OCI-M1 (cell line): ENCODE data around the gene RALY.
A peak's percentile ranks its signal among the peaks of the same experiment; 100 is the strongest.
"Not testable (repeated sequence)": the region's sequence is repeated elsewhere in the genome, so short reads cannot be mapped to it uniquely, and the experiment has no call there.

ENCODE experiments used
- DNase-seq: peaks from one replicate; lab custom pipeline; 2025; lab: John Stamatoyannopoulos, UW

RALY gene

GRCh38 chr20:34015401-34016335, 22.0 kb downstream of the RALY start:
- DNase-seq = no peak

DNA sequence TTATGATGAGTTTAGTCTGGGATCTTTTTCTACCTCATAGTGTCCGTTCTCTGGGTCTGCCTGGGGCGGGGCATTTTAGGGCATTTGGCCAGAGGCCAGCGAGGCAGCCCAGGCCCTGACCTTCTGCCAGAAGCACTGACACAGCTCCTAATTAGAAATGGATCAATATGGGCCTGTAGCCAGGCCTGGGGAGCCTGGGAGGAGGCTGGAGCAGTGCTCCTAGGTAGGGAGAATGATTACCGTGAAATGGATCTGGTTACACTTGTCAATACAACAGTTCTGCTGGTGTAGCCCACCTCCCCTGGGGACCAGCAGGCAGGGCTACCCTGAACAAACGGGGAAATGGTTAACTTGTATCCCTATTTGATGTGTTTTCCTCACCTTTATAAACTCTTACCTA, 23.0 kb downstream of the RALY start:
- DNase-seq = no peak

DNA sequence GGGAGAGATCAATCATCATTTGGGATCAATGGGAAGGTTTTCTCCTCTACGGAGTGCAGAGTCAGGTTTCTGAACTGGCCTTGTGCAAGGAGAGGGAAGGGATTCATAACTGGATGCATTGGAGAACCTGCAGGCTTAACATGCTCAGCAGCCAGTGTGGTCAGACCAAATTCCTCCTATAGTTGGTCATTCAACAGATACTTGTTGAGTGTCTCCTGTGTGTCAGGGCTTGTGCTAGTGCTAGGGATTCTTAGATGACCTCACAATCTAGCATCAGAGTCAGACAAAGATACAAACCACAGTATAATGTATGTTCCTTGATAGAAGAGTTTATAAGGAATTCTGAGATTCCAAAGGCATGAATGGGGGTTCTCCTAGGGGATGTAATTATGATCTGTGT, 23.9 kb downstream of the RALY start:
- no peak for DNase-seq

DNA sequence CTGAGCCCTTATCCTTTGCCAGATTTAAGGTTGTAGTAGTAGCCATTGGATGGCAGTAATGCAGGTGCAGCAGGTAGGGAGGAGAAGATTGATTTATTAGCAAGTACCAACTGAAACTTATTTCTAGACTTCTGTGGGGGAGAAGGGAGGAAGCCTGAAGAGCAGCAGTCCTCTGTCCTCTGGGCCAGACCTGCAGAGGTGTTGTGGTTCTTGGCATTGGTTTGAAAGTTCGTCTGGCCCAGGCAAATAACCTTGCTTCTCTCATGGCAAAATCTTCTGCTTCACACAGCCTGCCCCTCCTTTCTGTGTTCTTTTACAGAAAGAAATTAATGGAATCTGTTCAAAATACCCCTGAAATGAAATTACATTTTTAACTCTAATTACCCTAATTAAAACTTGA, 24.5 kb downstream of the RALY start:
- no peak for DNase-seq

- peak; percentile 62 for DNase-seq
Observed at GRCh38 chr20:34022151-34022838, 28.6 kb downstream of the RALY start.

DNA sequence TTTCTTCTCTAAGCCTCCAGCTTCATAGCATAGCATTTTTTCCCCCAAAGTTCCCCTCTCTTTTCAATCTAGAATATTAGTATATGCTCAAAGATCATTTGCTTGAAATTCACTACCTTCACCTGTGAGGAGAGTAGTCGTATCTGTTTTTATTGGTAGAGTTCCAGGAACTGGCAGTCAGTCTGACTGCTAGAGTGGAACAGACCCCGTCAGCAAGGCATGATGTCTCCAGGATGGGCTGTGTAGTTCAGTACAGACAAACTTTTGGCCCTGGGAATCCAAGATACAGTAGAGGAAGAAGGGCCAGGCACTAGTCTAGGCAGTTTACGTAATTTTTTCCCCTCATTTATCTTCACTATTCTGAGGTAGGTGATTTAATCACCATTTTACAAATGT, 29.1 kb downstream of the RALY start:
- DNase-seq = no peak

- DNase-seq = no peak
Observed at GRCh38 chr20:34023937-34024722, 30.4 kb downstream of the RALY start.

- DNase-seq = no peak
Observed at GRCh38 chr20:34024723-34025351, 31.1 kb downstream of the RALY start.

GRCh38 chr20:34028013-34028412, 34.3 kb downstream of the RALY start:
- not testable (repeated sequence) for DNase-seq

- DNase-seq = no peak
Observed at GRCh38 chr20:34029415-34029814, 35.7 kb downstream of the RALY start.

DNA sequence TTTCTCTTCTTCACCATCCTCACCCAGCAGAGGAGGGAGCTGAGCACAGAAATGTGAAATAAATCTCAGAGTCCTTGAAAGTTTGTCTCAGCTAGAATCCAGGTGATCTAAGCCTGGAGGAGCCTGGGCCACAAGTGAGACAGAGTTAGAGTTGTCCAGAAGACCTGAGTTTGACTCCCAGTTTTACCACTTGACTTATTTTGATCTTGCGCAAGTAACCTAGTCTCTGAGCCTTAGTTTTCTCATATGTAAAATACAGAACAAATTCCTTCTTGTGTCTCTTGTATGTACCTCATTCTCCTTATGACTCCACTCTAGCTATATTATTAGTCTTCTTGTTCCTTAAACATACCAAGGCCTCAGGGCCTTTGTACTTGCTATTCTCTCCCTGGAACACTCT, 36.7 kb downstream of the RALY start:
- no peak for DNase-seq

- no peak for DNase-seq
Observed at GRCh38 chr20:34033903-34034302, 40.2 kb downstream of the RALY start.

GRCh38 chr20:34037121-34037520, 43.4 kb downstream of the RALY start:
- peak; percentile 27 for DNase-seq

DNA sequence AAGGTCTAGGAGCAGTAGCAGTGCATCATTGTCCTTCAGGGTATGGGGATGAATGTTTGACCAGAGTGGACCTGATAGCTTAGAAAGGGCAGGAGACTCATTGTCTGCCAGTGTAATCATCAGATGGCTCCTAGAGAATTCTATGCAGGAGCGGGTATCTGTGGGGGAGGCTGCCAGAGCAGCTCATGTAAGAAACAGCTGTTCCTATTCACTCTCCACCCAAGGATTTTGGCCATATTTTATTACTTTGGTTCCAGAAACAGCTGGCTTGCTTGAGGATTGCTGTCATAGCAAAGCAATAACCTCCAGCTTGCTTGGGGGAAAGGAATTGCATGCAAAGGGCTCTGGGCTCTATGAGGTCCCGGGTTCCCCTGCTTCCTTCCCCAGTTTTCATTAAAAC, 44.1 kb downstream of the RALY start:
- no peak for DNase-seq

GRCh38 chr20:34040300-34040995, 46.7 kb downstream of the RALY start:
- no peak for DNase-seq

- no peak for DNase-seq
Observed at GRCh38 chr20:34041226-34041625, 47.5 kb downstream of the RALY start.

DNA sequence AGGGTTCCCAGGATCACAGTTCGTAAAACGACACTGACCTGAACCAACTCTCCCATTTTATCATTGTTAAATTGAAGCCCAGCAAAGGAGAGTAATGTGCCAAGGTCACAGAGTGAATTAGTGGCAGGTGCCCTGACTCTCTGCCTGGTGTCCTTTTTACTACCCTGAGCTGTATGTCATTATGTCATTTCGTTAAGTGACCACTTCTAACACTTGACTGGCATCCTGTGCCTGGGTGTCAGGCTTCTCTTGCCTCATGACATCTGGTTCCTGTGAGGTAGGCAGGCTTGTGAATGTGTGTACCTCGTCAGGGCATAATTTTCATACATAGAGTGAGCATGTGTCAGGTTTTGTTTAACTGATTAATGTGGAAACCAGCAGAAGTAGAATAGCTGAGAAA, 48.6 kb downstream of the RALY start:
- no peak for DNase-seq

DNA sequence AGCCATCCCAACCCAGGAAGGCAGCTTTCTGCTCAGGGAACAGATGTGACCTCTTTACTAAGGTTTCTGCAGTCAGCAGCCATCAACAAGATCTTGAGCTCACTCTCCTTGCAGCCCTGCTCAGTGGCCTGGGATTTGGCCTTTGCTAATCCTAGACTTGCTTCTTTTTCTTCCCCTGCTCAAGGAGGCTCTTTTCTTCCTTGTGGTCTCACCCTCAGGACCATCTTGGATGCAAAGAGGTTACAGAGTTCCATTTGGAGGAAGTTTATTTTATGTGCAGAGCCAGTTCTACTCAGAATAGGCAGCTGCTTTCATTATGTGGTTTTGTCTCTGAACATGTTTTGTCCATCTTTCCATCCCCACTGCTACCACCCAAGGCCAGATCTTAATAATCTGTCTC, 49.3 kb downstream of the RALY start:
- DNase-seq = no peak

DNA sequence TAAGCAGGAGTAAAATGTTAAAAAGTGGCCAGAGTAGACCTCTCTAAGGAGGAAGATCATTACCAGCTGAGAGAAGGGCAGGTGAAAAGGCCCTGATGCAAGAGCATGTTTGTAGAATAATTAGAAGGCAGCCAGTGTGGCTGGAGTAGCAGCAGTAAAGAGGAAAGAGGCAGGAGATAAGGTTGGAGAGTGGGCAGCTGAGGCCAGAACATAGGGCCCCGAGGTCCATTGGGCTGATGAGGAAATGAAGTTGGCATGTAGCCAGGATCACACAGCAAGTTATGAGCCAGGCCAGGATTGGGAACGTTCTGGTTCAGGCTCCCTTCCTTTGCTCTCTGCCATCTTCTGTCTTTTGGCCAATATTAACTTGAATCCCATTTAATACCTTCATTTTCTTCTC, 51.6 kb downstream of the RALY start:
- peak; percentile 53 for DNase-seq

- no peak for DNase-seq
Observed at GRCh38 chr20:34045930-34046725, 52.4 kb downstream of the RALY start.
